ENCODE measurements around the gene TOP2B.

TOP2B gene

GRCh38 chr3:25585361-25586166 is 79.1 kb downstream of the TOP2B start:
- H3K4me3 ChIP-seq (replicated peaks; ENCODE audit: low read depth, low read length): no peak overlapping the region
- DNase-seq (ENCODE audit: low read depth): no peak
- TF ChIP-seq CTCF (IDR thresholded peaks at IDR 0.05; ENCODE audit: low read length, missing control alignments): no peak

- TF ChIP-seq CTCF (IDR thresholded peaks at IDR 0.05; ENCODE audit: low read length, missing control alignments): no peak
- H3K4me3 ChIP-seq (replicated peaks; ENCODE audit: low read depth, low read length): no peak overlapping the region
- no peak for DNase-seq (ENCODE audit: low read depth)
Observed at GRCh38 chr3:25584011-25584789, 80.5 kb downstream of the TOP2B start.

- no peak for TF ChIP-seq CTCF (IDR thresholded peaks at IDR 0.05; ENCODE audit: low read length, missing control alignments)
- no peak overlapping the region for H3K4me3 ChIP-seq (replicated peaks; ENCODE audit: low read depth, low read length)
- DNase-seq (ENCODE audit: low read depth): no peak
Observed at GRCh38 chr3:25583343-25583742, 81.4 kb downstream of the TOP2B start.

GRCh38 chr3:25582242-25582641 is 82.5 kb downstream of the TOP2B start:
- TF ChIP-seq CTCF (IDR thresholded peaks at IDR 0.05; ENCODE audit: low read length, missing control alignments): no peak
- H3K4me3 ChIP-seq (replicated peaks; ENCODE audit: low read depth, low read length): no peak overlapping the region
- DNase-seq (ENCODE audit: low read depth): peak; percentile 77

GRCh38 chr3:25581823-25582222 is 82.9 kb downstream of the TOP2B start:
- no peak for TF ChIP-seq CTCF (IDR thresholded peaks at IDR 0.05; ENCODE audit: low read length, missing control alignments)
- no peak overlapping the region for H3K4me3 ChIP-seq (replicated peaks; ENCODE audit: low read depth, low read length)
- DNase-seq (ENCODE audit: low read depth): no peak

GRCh38 chr3:25581335-25581734 is 83.4 kb downstream of the TOP2B start:
- TF ChIP-seq CTCF (IDR thresholded peaks at IDR 0.05; ENCODE audit: low read length, missing control alignments): no peak
- DNase-seq (ENCODE audit: low read depth): no peak
- H3K4me3 ChIP-seq (replicated peaks; ENCODE audit: low read depth, low read length): no peak overlapping the region
